ENCODE results near the gene COMT. TPM values are rescaled to one million over a fixed set of nuclear protein-coding genes. Genes with fewer than 3 reads are reported as not detected.

Gene COMT
- total and polyA plus RNA-seq, 9 of the 15 experiments (the other 6 are each of a cell fraction or from before 2014, with no cell fraction given), result 12.5 to 351 (median 155) TPM

DNA sequence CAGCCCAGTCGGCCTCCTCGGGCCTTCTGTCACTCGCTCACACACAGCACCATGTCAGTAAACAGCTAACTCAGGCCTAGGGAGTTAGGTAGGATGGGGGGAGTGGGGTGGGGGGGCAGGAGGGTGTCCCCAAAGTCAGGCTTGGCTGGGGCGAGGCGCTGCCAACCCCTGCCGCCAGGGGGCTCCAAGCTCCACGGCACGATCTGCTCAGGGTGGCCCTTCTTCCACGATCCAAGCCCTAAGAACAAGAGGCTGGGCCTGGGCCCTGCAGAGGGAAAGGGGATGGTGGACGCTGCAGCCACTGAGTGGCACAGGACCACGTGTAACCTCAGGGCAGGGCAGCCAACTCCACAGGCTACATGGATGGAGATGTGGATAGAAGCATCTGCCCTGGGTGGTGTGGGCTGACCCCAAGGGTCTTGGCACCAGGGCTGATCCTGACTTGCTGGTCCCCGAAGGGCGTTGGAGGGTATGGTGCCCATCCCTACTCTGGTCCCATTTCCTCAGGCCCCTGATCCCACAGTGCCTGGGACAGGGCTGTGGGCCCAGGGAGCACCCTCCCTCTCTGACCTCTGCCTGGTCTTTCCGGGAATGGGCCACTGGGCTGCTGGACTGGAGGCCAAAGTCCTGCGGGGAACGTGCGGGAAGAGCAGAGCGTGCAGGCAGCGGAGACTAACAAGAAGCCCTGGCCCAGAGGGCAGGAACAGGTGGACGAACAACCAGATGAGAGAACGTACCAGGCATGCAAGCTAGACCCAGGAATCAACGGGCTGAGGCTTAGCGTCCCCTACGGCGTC, 29.1 kb downstream of the COMT start (continued):
- TF ChIP-seq MGA (IDR thresholded peaks at IDR 0.05), result no peak
- TF ChIP-seq, protein P1, sequence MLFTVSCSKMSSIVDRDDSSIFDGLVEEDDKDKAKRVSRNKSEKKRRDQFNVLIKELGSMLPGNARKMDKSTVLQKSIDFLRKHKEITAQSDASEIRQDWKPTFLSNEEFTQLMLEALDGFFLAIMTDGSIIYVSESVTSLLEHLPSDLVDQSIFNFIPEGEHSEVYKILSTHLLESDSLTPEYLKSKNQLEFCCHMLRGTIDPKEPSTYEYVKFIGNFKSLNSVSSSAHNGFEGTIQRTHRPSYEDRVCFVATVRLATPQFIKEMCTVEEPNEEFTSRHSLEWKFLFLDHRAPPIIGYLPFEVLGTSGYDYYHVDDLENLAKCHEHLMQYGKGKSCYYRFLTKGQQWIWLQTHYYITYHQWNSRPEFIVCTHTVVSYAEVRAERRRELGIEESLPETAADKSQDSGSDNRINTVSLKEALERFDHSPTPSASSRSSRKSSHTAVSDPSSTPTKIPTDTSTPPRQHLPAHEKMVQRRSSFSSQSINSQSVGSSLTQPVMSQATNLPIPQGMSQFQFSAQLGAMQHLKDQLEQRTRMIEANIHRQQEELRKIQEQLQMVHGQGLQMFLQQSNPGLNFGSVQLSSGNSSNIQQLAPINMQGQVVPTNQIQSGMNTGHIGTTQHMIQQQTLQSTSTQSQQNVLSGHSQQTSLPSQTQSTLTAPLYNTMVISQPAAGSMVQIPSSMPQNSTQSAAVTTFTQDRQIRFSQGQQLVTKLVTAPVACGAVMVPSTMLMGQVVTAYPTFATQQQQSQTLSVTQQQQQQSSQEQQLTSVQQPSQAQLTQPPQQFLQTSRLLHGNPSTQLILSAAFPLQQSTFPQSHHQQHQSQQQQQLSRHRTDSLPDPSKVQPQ (CRISPR knock-in tag; IDR thresholded peaks at IDR 0.05; ENCODE audit: borderline replicate concordance), result no peak
- peak; percentile 68 for TF ChIP-seq CREM (IDR thresholded peaks at IDR 0.05; ENCODE audit: low read depth)
- TF ChIP-seq RBFOX2 (IDR thresholded peaks at IDR 0.05; ENCODE audit: low read depth, low read length), result peak; percentile 0; the same call in 1 of the 2 replicates
- TF ChIP-seq ZNF699 (CRISPR knock-in tag; IDR thresholded peaks at IDR 0.05; ENCODE audit: insufficient replicate concordance), result no peak
- TF ChIP-seq CXXC5 (CRISPR knock-in tag; IDR thresholded peaks at IDR 0.05), result peak; percentile 29; the same call in 1 of the 2 replicates
- TF ChIP-seq, protein P2, sequence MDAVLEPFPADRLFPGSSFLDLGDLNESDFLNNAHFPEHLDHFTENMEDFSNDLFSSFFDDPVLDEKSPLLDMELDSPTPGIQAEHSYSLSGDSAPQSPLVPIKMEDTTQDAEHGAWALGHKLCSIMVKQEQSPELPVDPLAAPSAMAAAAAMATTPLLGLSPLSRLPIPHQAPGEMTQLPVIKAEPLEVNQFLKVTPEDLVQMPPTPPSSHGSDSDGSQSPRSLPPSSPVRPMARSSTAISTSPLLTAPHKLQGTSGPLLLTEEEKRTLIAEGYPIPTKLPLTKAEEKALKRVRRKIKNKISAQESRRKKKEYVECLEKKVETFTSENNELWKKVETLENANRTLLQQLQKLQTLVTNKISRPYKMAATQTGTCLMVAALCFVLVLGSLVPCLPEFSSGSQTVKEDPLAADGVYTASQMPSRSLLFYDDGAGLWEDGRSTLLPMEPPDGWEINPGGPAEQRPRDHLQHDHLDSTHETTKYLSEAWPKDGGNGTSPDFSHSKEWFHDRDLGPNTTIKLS (IDR thresholded peaks at IDR 0.05; ENCODE audit: borderline replicate concordance, low read depth), result no peak
- no peak for TF ChIP-seq HDAC8 (tag; IDR thresholded peaks at IDR 0.05)
- no peak for TF ChIP-seq POLR2H (tag; IDR thresholded peaks at IDR 0.05; ENCODE audit: low read depth)
- TF ChIP-seq ZNF644 (tag; IDR thresholded peaks at IDR 0.05; ENCODE audit: low read depth), result no peak
- no peak for TF ChIP-seq CREBBP (IDR thresholded peaks at IDR 0.05; ENCODE audit: low read depth, low read length)
